HUDEP-2 (cell line): Measurements from ENCODE around the gene TLR9.
"Not testable (repeated sequence)": the region's sequence is repeated elsewhere in the genome, so short reads cannot be mapped to it uniquely, and the experiment has no call there.

Source experiments
- DNase-seq, 76 experiments: peaks; one replicate each; lab custom pipeline; 2025; ENCODE audit not compliant: unreplicated experiment in 76 of 76; lab: John Stamatoyannopoulos, UW

The TLR9 gene

DNA sequence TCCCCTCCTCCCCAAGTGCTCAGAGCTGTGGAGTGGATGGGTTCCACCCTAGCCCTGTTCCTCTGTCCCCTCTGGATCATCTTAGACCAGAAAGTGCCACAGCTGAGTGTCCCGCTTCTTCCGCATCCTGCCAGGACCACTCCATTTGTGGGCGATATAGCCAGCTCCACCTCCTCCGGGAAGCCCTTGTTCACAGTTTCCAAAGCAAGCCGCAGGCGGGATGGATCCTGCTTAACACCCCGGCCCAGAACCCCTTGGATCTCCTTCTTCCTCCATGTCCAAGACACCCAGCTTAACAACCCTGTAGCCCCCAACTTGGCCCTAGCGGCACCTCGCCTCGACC is 28.0 kb downstream of the TLR9 start:
- no peak for DNase-seq

DNA sequence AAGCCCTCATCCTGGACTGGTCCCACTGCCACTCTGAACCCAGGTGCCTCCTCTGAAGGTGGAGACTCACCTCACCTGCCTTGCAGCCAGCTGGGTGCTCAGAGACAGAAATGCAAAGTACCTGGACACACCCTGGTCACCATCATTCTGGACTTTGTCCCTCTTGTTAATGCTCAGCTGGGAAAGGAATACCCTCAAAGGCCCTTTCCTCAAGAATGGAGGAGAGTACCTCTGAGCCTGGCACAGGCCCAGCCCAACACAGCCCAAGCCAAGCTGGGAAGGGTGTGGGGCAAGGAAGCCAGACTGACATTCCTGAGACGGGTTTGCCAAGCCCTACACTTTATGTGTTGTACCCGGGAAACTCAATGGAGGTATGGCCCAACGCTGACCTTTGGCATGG is 28.5 kb downstream of the TLR9 start:
- DNase-seq = peak in 9 of 76 experiments; percentile 5 to 40 (median 10)

DNA sequence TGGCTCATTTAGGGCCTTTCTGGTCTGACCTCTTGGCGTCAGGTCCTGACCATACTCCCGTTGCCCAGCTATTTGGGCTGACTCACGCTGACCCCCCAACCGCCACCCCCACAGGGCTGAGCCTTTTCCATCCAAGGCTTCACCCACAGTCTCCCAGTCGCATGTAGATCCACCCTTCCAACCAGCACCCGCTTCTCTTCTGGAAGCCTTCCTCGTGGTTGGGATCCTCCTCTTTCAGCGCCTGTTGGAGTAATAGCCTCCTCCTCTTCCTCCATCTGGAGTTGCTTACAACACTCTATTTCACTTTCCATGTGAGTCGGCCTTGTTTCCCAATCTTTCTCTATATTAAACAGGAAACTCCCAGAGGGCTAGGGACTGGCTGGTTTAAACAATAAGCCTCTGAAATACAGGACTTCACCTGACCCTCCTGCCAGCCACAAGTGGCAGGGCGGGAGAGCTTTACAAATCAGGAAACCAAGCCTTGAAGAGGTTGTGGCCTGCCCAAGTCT is 29.6 kb downstream of the TLR9 start:
- DNase-seq = no peak

DNA sequence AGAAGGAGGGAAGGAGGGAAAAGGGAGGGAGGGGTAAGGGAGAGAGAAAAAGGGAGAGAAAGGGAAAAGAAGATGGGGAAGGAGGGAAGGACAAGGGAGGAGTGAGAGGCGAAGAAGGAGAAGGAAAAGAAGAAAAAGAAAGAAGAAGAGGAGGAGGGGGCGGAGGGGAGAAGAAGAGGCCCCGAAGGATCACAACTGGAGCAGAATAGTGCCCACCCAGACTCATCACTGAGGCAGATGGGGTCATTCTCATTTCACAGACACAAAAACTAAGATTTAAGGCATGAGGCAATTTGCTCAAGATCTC is 30.2 kb downstream of the TLR9 start:
- DNase-seq = no peak

DNA sequence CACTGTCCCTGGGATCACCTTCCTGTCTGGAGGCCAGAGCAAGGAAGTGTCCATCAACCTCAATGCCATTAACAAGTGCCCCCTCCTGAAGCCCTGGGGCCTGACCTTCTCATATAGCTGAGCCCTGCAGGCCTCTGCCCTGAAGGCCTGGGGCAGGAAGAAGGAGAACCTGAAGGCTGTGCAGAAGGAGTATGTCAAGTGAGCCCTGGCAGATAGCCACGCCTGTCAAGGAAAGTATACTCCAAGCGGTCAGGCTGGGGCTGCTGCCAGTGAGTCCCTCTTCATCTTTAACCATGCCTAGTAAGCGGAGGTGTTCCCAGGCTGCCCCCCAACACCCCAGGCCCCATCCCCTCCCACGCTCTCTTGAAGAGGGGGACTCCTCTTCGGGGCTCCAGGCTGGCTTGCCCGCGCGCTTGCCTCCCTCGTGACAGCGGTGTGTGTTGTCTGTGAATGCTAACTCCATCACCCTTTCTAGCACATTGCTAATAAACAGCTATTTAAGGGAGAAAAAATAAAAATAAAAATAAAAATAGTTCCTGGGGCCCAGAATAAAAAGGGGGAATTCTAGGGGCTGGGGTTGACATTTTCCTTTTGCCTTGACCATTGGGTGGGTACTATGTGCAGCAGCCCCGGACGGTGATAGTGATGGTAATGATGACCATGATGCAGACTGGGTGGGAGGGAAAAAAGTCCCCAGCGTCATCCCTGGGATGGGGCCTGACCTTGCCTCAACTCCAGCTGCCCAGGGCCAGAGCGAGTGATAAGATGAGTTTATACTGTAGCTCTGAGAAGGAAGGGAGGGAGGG is 30.8 kb downstream of the TLR9 start:
- DNase-seq = peak in 18 of 76 experiments; percentile 10 to 50 (median 28)

DNA sequence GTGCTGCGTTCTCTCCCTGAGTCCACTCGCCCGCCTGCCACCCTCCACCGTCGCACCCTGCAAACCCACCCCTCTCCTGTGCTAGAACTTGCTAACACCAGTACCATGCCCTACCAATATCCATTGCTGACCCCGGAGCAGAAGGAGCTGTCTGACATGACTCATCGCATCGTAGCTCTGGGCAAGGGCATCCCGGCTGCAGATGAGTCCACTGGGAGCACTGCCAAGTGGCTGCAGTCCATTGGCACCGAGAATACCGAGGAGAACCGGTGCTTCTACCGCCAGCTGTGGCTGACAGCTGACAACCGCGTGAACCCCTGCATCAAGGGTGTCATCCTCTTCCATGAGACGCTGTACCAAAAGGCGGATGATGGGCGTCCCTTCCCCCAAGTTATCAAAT is 32.4 kb downstream of the TLR9 start:
- DNase-seq = peak in 19 of 76 experiments; percentile 7 to 47 (median 26)

DNA sequence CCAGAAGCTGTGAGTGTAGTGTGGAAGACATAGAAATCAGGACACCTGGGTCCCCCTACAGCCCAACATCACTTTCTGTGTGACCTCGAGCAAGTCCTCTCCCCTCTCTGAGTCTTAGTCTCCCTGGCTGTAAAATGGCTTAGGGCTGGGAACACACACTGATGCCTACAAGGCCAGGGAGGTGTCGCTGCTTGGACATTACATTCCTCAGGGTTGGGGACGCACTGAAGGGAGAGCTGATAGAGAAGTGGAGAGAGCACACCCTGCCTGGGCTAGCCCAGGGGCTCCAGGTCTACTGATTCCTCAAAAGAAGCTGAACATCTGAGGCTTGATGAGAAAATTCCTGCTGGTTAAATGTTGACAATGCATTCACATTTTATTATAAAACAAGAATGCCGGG is 33.8 kb downstream of the TLR9 start:
- DNase-seq = no peak

DNA sequence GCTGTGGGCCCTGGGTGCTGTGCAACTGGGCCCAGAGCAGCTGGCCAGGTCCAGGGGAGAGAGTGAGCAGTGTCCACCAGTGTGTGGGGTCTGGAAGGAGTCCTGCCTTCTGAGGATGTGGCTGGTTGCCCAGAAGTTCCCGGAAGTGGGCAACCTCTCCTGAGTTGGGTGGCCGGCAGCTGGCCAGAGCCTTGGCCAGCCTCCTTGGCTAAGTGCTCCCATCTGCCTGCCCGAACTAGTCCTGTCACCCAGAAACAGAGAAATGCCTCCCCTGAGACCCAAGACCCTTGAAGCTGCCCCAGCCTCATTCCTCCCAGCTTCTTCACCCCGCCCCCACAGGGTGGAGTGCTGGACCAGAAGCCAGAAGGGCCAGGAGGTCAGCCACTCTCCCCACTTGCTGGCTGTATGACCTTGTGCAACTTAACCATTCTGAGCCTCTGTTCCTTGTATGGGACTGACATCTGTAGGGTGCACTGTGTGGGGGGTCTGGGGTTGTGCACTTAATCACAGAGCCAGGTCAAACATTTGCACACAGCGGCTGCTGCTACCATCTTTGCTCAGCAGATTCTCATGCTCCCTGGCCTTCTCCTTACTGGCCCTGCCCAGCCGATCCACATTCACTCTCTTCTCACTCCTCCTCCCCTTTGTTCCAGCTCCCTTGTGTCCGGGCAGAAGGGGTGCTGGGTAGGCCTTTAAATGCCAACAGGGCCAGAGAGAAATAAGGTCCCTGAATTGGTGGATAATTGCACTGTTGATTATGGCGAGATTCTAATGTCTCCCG is 35.0 kb downstream of the TLR9 start:
- peak in 2 of 76 experiments; percentile 22 to 35 for DNase-seq

DNA sequence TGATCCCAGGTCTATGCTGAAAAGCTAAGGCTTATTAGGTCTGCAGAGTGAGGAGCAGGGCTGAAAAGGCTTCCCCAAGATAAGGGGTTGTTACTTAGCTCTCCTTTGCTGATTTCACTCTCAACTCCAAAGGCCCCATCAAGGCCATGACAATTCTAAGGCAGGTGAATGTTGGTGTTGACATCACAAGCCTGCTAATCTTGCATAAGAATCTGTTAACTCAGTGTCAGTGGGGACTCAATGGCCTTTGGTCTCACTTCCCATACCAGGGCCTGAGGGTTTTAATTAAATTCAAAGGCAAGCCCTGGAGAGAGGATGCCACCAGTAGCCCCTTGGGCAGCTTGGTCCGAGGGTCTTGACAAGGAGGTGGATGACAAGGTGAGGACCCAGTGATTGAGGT is 36.9 kb downstream of the TLR9 start:
- peak in 1 of 76 experiments; percentile 7 for DNase-seq

DNA sequence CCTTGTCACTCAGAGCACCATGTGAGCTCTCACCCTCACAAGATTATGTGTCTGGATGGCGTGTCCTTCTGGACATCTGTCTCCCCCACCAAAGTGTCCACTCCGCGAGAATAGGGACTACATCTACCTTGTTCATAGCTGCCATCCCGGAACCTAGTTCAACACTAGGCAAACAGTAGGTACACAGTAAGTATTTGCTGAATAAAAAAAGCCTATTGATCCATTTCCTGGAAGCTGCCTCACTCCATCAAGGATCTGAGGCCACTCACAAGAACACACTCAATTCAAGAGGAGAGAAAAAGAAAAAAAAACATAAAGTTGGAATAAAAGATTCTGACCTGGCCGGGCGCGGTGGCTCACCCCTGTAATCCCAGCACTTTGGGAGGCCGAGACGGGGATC is 38.7 kb downstream of the TLR9 start:
- DNase-seq = no peak

DNA sequence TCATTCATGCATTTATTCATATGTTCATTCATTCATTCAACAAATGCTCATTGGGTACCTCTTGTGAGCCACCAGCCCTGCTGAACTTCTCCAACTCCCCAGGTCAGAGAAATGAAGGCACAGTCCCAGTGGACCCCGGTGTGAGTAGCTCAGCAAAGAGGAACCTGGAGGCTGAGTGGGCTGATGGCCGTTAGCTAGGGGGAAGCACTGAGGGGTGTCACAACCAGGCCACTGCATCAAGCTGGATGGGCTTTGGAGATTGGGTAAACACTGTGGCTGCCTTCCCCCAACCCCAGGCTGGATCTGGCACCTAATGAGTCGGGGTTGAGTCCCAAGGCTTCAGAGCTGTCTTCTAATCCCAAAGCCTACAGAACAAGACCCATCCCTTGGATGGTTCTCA is 39.6 kb downstream of the TLR9 start:
- DNase-seq = no peak

DNA sequence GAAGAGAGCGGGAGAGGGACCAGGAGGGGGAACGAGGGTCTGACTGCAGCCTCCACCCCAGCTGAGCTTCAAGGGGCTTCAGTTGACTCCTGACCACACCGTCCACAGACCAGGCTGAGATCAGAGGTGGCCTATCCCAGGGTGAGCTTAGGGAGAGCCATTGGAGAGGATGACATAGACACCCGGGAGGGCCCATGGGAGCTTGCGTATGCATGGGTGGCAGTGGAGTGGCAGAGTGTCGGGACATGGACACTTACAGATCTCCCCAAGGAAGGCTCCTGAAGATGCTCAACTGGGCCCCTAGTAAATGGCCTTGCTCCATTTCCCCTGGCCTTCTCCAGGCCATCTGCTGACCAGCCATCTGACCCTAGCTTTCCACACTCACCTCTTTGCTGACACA is 40.1 kb downstream of the TLR9 start:
- no peak for DNase-seq

DNA sequence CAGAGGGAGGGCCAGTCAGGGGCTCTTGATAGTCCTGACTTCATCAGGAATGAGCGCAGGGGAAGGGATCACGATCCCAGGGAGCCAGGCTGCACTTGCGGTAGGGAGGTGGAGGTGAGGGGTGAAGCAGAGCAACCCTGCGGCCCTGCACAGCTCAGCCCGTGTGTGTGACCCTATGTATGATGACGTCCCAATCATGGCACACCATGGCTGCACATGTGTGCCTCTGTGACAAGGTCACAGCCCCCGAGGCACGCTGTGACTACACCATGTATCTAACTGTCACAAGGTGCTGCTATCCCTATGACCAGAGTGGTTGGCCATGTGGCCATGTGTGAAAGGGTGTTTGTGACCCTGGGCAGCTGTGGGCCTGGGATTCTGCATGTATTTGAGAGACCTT is 40.8 kb downstream of the TLR9 start:
- DNase-seq = no peak

DNA sequence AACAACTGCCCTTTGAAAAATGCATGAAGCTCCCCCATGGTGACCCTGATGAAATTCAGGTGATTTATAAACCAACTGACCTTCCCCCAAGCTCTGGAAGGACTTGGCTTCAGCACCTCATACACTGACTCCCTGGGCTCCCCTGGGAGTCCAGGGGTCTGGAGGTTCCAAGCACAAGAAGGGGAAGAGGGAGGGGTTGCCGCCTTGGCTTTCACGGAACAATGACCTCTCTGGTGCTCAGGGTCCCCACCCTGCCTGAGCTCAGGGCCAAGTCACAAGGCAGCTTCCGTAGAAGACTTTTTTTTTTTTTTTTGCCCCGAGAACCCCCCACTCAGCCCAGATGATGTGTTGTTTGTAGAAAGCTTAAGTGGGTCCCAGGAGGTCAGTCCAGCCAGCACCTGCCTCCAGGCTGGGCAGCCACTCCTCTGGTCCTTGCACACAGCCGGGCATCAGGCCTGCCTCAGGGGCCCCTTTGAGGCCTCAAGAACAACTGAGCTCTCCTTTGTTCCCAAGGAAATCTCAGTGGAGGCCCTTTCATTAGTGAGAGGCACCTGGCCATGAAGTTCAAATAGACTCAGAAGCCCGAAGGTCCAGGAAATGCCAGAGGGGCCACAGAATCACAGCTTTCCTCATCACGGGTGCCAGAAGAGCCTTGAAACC is 41.5 kb downstream of the TLR9 start:
- no peak for DNase-seq

DNA sequence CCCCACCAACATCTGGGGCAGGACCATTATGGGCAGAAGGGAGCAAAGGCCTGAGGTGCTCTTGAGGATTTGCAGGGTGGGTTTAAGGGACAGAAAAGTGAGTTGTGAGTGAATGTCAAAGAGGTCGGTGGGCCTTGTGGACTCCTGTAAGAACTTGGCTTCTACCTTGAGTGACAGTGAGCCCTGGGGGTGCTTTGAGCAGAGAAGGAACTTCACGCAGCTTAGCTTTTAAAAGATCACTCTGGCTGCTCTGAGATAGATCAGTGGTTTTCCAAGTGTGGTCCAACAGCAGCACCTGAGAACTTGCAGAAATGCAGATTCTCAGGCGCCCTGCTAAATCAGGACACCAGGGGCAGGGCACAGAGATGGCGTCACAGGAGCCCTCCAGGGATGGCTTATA is 42.8 kb downstream of the TLR9 start:
- no peak for DNase-seq

DNA sequence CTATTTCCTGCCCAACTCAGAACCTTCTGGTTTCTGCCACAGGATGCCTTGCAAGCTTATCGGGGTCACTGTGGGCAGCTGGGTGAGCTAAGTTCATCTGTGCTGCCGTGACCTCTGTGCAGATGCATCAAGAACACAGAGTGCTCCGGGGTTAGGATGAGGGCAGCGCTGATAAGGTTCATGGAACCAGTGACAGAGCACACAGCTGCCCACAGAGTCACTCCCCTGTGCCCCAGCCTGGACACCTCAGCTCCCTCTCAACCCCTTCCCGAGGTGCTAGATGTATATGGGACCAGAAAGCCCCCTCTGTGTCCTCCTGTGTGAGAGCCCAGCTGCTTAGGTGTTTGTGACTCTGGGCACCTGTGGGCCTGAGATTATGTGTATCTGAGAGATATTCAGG is 43.2 kb downstream of the TLR9 start:
- DNase-seq = peak in 72 of 76 experiments; percentile 17 to 83 (median 62)

DNA sequence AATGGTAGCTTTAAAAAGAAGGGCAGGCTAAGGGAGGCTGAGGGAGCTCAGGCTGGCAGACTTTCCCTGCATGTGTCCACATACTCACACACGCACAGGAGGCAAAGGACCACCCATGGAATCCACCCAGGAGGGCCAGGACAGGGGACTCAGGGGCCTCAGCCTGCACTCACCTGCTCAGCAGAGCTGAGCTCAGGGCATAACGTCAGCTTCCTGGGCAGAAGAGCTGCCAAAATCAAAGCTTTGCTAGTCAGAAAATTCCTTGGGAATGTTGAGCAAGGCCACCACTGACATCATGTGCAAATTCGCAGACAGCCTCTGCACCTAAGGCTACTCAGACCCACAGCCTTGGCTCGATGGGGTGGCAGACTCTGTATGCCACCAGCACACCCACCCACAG is 43.9 kb downstream of the TLR9 start:
- DNase-seq = no peak

DNA sequence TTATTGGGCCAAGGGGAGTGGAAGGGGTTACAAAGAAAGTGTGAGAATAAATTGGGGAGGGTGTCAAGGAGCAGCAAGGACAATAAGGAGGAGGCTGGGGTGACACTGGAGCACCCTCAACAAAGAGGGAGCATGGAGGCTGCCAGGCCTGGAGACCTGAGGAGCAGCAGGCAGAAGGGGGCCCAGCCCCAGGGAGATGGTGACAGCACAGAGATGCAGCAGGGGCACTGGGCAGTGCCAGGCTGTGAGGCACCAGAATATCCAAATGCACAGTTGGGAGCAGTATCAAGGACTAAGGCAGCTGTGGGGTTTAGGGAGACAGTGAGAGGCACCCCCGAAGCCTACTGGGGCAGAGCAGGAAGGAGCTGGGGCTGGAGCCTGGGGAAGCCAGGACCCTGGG is 46.9 kb downstream of the TLR9 start:
- no peak for DNase-seq

DNA sequence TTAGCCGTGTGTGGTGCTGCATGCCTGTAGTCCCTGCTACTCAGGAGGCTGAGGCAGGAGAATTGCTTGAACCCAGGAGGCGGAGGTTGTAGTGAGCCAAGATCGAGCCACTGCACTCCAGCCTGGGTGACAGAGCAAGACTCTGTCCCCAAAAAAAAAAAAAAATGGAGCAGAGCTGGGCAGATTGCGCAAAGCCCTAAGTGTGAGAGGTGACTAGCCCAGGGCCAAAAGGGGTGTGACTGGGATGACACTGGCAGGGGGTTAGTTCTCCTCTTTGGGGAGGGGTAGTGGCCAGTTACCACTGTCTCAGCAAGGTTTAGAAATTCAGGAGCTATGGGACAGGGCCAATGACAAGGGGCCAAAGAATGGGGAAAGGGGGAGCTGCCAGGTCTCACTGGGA is 47.3 kb downstream of the TLR9 start:
- DNase-seq = not testable (repeated sequence)

DNA sequence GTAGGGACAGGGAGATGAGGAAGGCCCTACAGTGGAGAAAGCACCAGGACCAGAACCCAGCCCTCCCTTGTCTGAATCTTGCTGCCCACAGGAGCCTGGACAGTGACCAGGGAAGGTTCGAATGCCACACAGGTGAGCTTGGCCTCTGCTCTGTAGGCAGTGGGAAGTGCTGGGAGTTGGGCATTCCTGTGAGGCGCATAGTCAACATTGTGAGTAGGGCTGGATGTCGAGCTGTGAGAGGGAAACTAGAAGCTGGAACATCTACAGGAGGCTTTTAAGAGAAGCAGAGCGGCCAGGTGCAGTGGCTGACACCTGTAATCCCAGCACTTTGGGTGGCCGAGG is 47.8 kb downstream of the TLR9 start:
- DNase-seq = no peak

DNA sequence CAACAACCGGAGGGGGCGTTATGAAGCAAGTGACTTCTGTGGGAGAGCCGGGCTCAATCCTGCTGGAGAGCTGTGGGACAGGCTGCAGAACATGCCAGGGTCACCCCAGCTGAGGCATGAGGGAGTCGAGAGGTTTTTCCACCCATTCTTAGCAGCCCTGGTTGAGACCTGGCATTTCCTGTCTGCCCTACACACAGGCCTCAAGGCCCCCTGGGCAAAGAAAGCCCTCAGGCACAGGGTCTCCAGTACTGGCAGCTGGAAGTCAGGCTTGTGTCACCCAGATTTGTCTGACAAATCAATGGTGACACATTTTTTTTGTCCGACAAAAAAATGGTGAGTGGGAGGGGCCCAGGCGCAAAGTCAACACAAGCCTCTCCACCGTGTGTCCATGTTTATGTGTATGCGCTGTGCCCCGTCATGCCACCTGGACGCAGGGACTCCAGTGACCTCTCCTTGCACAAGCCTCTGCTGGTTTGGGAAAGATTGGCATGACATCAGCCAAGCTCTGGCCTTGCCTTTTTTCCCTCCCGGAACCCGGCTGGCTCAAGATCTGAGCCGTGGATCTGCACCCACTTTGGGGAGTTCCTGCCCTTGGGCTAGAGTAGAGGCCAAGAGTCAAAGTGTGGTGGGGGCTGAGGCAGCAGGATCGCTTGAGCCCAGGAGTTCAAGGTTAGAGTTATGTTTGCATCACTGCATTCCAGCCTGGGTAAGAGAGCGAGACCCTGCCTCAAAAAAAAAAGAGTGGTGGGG is 48.3 kb downstream of the TLR9 start:
- no peak for DNase-seq
